GM19023 (cell line): ENCODE data around the gene TAF4.
"Not testable (repeated sequence)": the region's sequence is repeated elsewhere in the genome, so short reads cannot be mapped to it uniquely, and the experiment has no call there.

Source experiments
- ATAC-seq: cut with Tn5 transposase; IDR thresholded peaks from one replicate; pipeline ENCODE4 v1.9.1; 2021; ENCODE audit warnings: mild to moderate bottlenecking, moderate library complexity; ENCODE audit not compliant: unreplicated experiment

TAF4 gene

GRCh38 chr20:61949714-61950640 lies 115.7 kb downstream of the TAF4 start:
- ATAC-seq, result no peak

DNA sequence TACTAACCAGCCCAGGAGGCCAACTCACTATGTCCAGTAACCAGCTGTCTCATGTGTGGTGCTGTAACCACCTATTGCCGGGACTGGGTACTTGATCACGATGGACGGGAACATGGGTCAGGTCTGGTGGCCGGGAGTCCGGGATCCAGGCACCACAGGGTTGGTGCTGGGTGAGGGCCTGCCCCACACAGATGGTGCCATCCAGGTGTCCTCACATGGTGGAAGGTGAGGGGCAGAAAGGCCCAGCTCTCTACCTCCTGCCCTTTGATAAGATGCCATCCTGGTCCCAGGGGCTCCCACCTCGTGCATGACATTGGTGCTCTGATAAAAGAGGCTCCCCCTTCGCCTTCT lies 116.3 kb downstream of the TAF4 start:
- no peak for ATAC-seq

DNA sequence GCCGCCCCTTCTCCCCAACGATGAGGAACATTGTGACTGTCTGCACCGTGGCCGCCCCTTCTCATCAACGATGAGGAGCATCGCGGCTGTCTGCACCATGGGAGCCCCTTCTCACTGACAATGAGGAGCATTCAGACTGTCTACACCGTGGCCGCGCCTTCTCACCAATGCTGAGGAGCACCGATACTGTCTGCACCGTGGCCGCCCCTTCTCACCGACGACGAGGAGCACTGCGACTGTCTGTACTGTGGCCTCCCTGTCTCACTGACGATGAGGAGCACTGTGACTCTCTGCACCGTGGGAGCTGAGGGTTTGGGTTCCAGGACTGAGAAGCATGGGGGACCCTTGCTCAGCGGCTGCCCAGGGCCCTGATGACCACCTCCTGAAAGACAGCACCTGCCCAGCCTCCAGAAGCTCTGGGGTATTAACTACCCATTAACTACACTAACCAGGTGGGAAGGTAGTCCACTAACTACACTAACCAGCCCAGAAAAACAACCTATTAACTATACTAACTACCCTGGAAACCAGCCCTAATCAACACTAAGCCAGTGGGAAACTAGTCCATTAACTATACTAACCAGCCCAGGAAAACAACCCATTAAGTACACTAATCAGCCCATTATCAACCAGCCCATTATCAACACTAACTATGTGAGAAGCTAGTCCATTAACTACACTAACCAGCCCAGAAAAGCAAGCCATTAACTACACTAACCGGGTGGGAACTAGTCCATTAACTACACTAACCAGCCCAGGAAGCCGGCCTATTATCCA lies 116.9 kb downstream of the TAF4 start:
- ATAC-seq, result no peak

DNA sequence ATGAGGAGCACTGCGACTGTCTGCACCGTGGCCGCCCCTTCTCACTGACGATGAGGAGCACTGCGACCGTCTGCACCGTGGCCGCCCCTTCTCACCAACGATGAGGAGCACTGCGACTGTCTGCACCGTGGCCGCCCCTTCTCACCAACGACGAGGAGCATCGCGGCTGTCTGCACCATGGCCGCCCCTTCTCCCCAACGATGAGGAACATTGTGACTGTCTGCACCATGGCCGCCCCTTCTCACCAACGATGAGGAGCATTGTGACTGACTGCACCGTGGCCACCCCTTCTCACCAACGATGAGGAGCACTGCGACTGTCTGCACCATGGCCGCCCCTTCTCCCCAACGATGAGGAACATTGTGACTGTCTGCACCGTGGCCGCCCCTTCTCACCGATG lies 117.6 kb downstream of the TAF4 start:
- ATAC-seq, result not testable (repeated sequence)

DNA sequence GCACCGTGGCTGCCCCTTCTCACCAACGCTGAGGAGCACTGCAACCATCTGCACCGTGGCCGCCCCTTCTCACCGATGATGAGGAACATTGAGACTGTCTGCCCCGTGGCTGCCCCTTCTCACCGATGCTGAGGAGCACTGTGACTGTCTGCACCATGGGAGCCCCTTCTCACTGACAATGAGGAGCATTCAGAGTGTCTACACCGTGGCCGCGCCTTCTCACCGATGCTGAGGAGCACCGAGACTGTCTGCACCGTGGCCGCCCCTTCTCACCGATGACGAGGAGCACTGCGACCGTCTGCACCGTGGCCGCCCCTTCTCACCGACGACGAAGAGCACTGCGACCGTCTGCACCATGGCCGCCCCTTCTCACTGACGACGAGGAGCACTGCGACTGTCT lies 120.2 kb downstream of the TAF4 start:
- not testable (repeated sequence) for ATAC-seq

GRCh38 chr20:61944967-61945366 lies 120.7 kb downstream of the TAF4 start:
- ATAC-seq, result not testable (repeated sequence)

DNA sequence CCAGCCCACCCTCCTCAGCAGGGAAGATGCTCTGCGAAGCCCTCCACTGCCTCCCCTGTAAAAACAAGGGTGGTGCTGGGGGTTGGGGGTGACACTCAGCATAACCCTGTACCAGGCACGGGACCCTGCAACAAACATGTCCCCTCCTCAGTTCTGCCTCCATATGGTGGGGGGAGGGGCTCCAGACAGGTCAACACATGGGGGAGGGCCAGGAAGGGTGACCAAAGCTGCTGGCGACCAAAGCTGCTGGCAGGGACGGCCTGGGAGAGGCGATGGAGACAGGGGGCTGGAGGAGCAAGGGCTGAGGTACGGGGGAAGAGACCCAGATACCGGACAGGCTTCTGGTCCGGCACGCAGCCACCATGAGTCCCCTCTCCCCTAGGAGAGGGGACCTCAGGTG lies 123.2 kb downstream of the TAF4 start:
- ATAC-seq, result no peak

DNA sequence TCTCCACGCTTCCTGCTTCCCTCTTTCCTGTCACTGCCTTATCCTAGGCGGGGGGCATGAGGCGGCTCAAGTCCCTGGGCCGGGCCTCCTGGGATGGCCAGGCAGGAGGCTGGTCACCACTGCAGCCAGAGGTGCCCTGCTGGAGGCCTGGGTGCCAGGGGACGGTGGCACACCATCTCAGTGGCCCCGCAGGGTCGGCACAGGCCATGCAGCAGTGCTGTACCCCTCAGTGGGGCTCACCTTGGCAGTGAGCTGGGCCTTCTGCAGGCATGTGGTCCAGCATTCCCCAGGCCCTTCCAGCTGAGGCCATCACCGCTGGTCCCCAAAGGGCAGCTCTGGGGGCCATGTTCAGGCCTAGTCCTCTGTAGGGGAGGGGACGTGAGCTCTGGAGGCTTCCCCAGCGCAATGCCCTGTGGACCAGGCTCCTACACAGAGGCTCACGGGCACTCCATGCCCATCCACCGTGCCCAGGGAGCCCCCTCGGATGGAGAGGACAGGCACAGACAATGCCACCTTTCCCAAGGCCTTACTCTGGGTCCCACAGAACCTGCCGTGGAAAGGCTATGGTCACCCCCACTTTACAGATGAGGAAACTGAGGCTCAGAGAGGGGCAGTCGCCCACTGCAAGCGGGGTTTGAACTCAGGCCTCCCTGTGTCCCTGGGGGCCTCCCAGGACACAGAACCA lies 123.8 kb downstream of the TAF4 start:
- no peak for ATAC-seq

DNA sequence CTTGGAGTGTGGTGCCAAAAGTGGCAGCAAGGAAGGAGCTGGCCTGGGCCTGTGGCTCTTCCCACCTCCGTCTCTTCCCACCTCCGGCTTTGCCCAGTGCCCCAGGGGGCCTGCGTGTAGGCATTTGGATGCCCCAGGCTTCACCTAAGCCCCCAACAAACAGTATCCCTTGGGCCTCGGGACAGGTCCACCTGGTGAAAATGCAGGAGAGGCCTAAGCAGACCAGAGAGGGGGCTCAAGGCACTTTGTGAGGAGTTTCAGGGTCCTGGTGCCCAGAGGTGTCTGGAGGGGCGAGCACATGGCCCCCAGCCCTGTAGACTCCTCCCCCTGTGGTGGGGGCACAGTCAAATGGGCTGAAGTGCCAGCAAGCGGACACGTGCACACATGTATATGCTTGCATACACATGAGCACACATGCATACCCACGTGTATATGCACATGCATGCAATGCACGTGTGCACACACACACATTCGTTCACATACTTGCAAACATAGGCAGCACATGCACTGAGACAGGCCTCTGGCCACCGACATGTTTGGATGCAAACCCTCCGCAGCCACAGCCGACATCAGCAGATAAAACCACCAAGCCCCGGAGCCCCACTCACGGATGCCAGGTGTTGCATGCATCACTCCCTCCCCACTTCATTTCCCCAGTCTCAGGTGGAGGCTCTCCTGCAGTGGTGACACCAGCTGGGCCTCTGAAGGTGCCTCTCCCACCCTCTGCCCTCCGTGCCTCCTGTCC lies 124.5 kb downstream of the TAF4 start:
- no peak for ATAC-seq

- no peak for ATAC-seq
Observed at GRCh38 chr20:61940491-61940890, 125.2 kb downstream of the TAF4 start.

GRCh38 chr20:61939691-61940360 lies 125.9 kb downstream of the TAF4 start:
- no peak for ATAC-seq

GRCh38 chr20:61938839-61939690 lies 126.6 kb downstream of the TAF4 start:
- ATAC-seq, result no peak

- ATAC-seq, result no peak
Observed at GRCh38 chr20:61937963-61938838, 127.5 kb downstream of the TAF4 start.

GRCh38 chr20:61937146-61937962 lies 128.3 kb downstream of the TAF4 start:
- no peak for ATAC-seq

GRCh38 chr20:61936701-61937131 lies 129.0 kb downstream of the TAF4 start:
- no peak for ATAC-seq

- no peak for ATAC-seq
Observed at GRCh38 chr20:61935926-61936700, 129.6 kb downstream of the TAF4 start.
